ENCODE data around the gene PHKA2.

- TF ChIP-seq POLR2A (IDR thresholded peaks at IDR 0.05): no peak
- TF ChIP-seq CTCF (IDR thresholded peaks at IDR 0.05): no peak
Observed at GRCh38 chrX:18856645-18856997, 127.3 kb downstream of the PHKA2 start.

Measured in right lobe of liver (tissue), 4 donors.